Measurements from ENCODE around the gene SCN3A.

The SCN3A gene

GRCh38 chr2:165191096-165191728, 12.6 kb downstream of the SCN3A start:
- no peak for DNase-seq (ENCODE audit: low read depth, low spot score)

GRCh38 chr2:165185633-165186032, 18.2 kb downstream of the SCN3A start:
- no peak for DNase-seq (ENCODE audit: low read depth, low spot score)

- no peak for DNase-seq (ENCODE audit: low read depth, low spot score)
Measured at GRCh38 chr2:165182029-165182428, 21.8 kb downstream of the SCN3A start.

GRCh38 chr2:165176780-165177179, 27.1 kb downstream of the SCN3A start:
- no peak for DNase-seq (ENCODE audit: low read depth, low spot score)

GRCh38 chr2:165173215-165173614, 30.6 kb downstream of the SCN3A start:
- no peak for DNase-seq (ENCODE audit: low read depth, low spot score)

GRCh38 chr2:165164201-165164600, 39.6 kb downstream of the SCN3A start:
- DNase-seq (ENCODE audit: low read depth, low spot score), result no peak

- DNase-seq (ENCODE audit: low read depth, low spot score), result no peak
Measured at GRCh38 chr2:165163761-165164160, 40.1 kb downstream of the SCN3A start.

- no peak for DNase-seq (ENCODE audit: low read depth, low spot score)
Measured at GRCh38 chr2:165162466-165162865, 41.4 kb downstream of the SCN3A start.

GRCh38 chr2:165161510-165161909, 42.3 kb downstream of the SCN3A start:
- DNase-seq (ENCODE audit: low read depth, low spot score), result no peak

- DNase-seq (ENCODE audit: low read depth, low spot score), result no peak
Measured at GRCh38 chr2:165157160-165157559, 46.7 kb downstream of the SCN3A start.

GRCh38 chr2:165155152-165155551, 48.7 kb downstream of the SCN3A start:
- DNase-seq (ENCODE audit: low read depth, low spot score), result no peak

GRCh38 chr2:165149439-165149838, 54.4 kb downstream of the SCN3A start:
- no peak for DNase-seq (ENCODE audit: low read depth, low spot score)

- no peak for DNase-seq (ENCODE audit: low read depth, low spot score)
Measured at GRCh38 chr2:165147186-165148045, 56.4 kb downstream of the SCN3A start.

- DNase-seq (ENCODE audit: low read depth, low spot score), result no peak
Measured at GRCh38 chr2:165144315-165144714, 59.5 kb downstream of the SCN3A start.

- DNase-seq (ENCODE audit: low read depth, low spot score), result no peak
Measured at GRCh38 chr2:165141601-165142354, 62.1 kb downstream of the SCN3A start.

GRCh38 chr2:165126244-165126643, 77.6 kb downstream of the SCN3A start:
- DNase-seq (ENCODE audit: low read depth, low spot score), result no peak

- no peak for DNase-seq (ENCODE audit: low read depth, low spot score)
Measured at GRCh38 chr2:165122521-165122920, 81.3 kb downstream of the SCN3A start.

GRCh38 chr2:165120740-165121467, 82.9 kb downstream of the SCN3A start:
- DNase-seq (ENCODE audit: low read depth, low spot score), result no peak

GRCh38 chr2:165115258-165115657, 88.6 kb downstream of the SCN3A start:
- no peak for DNase-seq (ENCODE audit: low read depth, low spot score)

- no peak for DNase-seq (ENCODE audit: low read depth, low spot score)
Measured at GRCh38 chr2:165114346-165114939, 89.4 kb downstream of the SCN3A start.

GRCh38 chr2:165113414-165113813, 90.4 kb downstream of the SCN3A start:
- no peak for DNase-seq (ENCODE audit: low read depth, low spot score)

Measured in brain pericyte (primary cell).